Measurements from ENCODE around the gene ARHGEF4.

- TF ChIP-seq CTCF (IDR thresholded peaks at IDR 0.05) (no peak), POLR2A (IDR thresholded peaks at IDR 0.05) (no peak), POLR2AphosphoS5 (IDR thresholded peaks at IDR 0.05) (no peak), EP300 (IDR thresholded peaks at IDR 0.05) (no peak)
These were observed 172.3 kb downstream of the ARHGEF4 start for GRCh38 chr2:131008967-131009366.

Data from sigmoid colon (tissue), 4 donors.